ENCODE measurements around the gene CD19.

DNA sequence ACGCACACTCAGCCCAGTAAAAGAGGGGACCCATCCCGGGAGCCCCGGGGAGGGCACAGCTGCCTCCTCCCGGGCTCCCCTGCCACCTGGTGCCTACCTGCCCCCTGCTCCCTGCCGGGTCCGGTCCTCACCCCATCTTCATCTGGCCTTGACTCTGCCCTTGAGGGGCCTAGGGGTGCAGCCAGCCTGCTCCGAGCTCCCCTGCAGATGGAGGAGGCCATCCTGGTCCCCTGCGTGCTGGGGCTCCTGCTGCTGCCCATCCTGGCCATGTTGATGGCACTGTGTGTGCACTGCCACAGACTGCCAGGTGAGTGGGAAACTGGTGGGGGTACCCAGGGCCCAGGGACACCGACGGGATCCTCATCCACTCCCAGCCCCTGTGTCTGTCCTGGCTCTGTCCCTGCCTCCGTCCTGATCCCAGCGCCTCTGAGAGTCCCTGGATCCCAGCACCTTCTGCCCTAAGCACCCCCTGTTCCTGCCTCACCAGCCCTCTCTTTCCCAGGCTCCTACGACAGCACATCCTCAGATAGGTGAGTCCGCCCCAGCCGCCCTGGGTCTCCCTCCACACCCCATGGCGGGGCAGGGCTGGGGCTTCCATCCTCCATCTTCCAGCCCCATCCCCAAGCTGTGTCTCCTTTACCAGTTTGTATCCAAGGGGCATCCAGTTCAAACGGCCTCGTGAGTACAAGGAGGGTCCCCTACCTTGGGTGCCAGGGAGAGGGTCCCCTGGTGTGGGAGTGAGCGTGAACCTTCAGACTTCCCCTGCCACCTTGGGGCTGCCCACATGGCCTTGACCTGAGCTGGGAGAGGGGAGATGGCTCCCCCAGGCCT, 53.7 kb downstream of the CD19 start:
- TF ChIP-seq CTCF (IDR thresholded peaks at IDR 0.05) (no peak), POLR2A (IDR thresholded peaks at IDR 0.05) (no peak), EP300 (IDR thresholded peaks at IDR 0.05) (no peak)
